CD14-positive monocyte (primary cell): ENCODE measurements around the gene KBTBD13. TPM values are rescaled to one million over a fixed set of nuclear protein-coding genes. Genes with fewer than 3 reads are reported as not detected.

ENCODE experiments used
- DNase-seq, 3 donors: peaks; one replicate each; pipeline ENCODE4 v3.0.0-alpha.2; 2011 to 2022
- H2AFZ ChIP-seq: 2 replicates; pipeline ENCODE4 v1.6.0; 2012; ENCODE audit warnings: mild to moderate bottlenecking, low read depth, low read length, inconsistent platforms; ENCODE audit not compliant: insufficient read depth, poor library complexity, severe bottlenecking
- H3K27ac ChIP-seq, 2 donors: 1 replicate in 1 of 2; 2 replicates in 1 of 2; pipeline ENCODE4 v1.5.1; 2012 to 2013; ENCODE audit warnings: low read length in 2 of 2, control low read depth in 1 of 2, inconsistent platforms in 1 of 2, low read depth in 1 of 2, mild to moderate bottlenecking in 1 of 2
- H3K27me3 ChIP-seq, 2 donors: one replicate each; pipeline versions ENCODE4 v1.6.0 to v1.6.1; 2011 to 2013; ENCODE audit warnings: low read length in 2 of 2; ENCODE audit not compliant: control insufficient read depth in 2 of 2, insufficient read depth in 2 of 2
- H3K36me3 ChIP-seq, 2 donors: replicated peaks in 1 of 2; 1 replicate in 1 of 2; 2 replicates in 1 of 2; pipeline versions ENCODE4 v1.5.1 to v1.6.1; 2012 to 2013; ENCODE audit warnings: low read length in 2 of 2, control low read depth in 1 of 2, inconsistent platforms in 1 of 2, mild to moderate bottlenecking in 1 of 2; ENCODE audit not compliant: insufficient read depth in 2 of 2, control insufficient read depth in 1 of 2
- H3K4me1 ChIP-seq, 2 donors: 1 replicate in 1 of 2; 2 replicates in 1 of 2; pipeline versions ENCODE4 v1.5.1 to v1.6.1; 2012 to 2013; ENCODE audit warnings: low read length in 2 of 2, control low read depth in 1 of 2, inconsistent platforms in 1 of 2, mild to moderate bottlenecking in 1 of 2, moderate library complexity in 1 of 2; ENCODE audit not compliant: insufficient read depth in 2 of 2, control insufficient read depth in 1 of 2
- H3K4me2 ChIP-seq: replicated peaks from 2 replicates; pipeline ENCODE3; 2012; ENCODE audit warnings: low read length, moderate library complexity, mild to moderate bottlenecking; ENCODE audit not compliant: poor library complexity, severe bottlenecking; ENCODE audit errors: extremely low read depth
- H3K4me3 ChIP-seq, 3 experiments: fragments of 200-600 bp in 1 of 3; sonication (generic) in 1 of 3; replicated peaks in 1 of 3; 1 replicate in 2 of 3; 2 replicates in 1 of 3; pipeline ENCODE4 v1.5.1; 2011 to 2013; ENCODE audit warnings: low read length in 3 of 3, mild to moderate bottlenecking in 3 of 3, control low read depth in 2 of 3, low read depth in 2 of 3, inconsistent platforms in 1 of 3, moderate library complexity in 1 of 3
- H3K79me2 ChIP-seq: 2 replicates; pipeline ENCODE4 v1.6.0; 2012; ENCODE audit warnings: mild to moderate bottlenecking, control low read depth, inconsistent platforms, low read length, moderate library complexity; ENCODE audit not compliant: insufficient read depth
- H3K9ac ChIP-seq: 2 replicates; pipeline ENCODE4 v1.6.0; 2017; ENCODE audit warnings: low read length, mild to moderate bottlenecking; ENCODE audit not compliant: insufficient read depth, poor library complexity, severe bottlenecking
- H3K9me3 ChIP-seq, 2 donors: replicated peaks in 1 of 2; 1 replicate in 1 of 2; 2 replicates in 1 of 2; pipeline versions ENCODE4 v1.5.1 to v1.6.1; 2012 to 2013; ENCODE audit warnings: low read length in 2 of 2, control low read depth in 1 of 2; ENCODE audit not compliant: control insufficient read depth in 1 of 2, insufficient read depth in 1 of 2
- H4K20me1 ChIP-seq: 2 replicates; pipeline ENCODE4 v1.6.0; 2012; ENCODE audit warnings: mild to moderate bottlenecking, low read length, control low read depth, moderate library complexity; ENCODE audit not compliant: insufficient read depth
- H3K27ac Mint-ChIP-seq, 7 donors: one replicate each; pipeline ENCODE4 v1.8.0; 2020; ENCODE audit warnings: mild to moderate bottlenecking in 7 of 7, mixed read lengths in 7 of 7, moderate library complexity in 6 of 7, inconsistent platforms in 2 of 7
- H3K27me3 Mint-ChIP-seq, 3 donors: one replicate each; pipeline ENCODE4 v1.8.0; 2021 to 2022; ENCODE audit warnings: low read depth in 3 of 3, mild to moderate bottlenecking in 3 of 3, mixed read lengths in 3 of 3, moderate library complexity in 3 of 3, inconsistent platforms in 1 of 3
- H3K36me3 Mint-ChIP-seq, 2 donors: one replicate each; pipeline ENCODE4 v1.8.0; 2020; ENCODE audit warnings: mixed read lengths in 2 of 2, inconsistent platforms in 1 of 2, mild to moderate bottlenecking in 1 of 2
- H3K4me1 Mint-ChIP-seq: one replicate; pipeline ENCODE4 v1.8.0; 2020; ENCODE audit warnings: mild to moderate bottlenecking, mixed read lengths
- H3K4me3 Mint-ChIP-seq, 2 donors: one replicate each; pipeline ENCODE4 v1.8.0; 2020; ENCODE audit warnings: mild to moderate bottlenecking in 2 of 2, mixed read lengths in 2 of 2, moderate library complexity in 1 of 2
- H3K9me3 Mint-ChIP-seq, 7 donors: one replicate each; pipeline ENCODE4 v1.8.0; 2020 to 2022; ENCODE audit warnings: mixed read lengths in 7 of 7, mild to moderate bottlenecking in 6 of 7, moderate library complexity in 6 of 7, inconsistent platforms in 2 of 7
- CTCF ChIP-seq: fragments of 200-600 bp; IDR thresholded peaks from one replicate; pipeline ENCODE4 v1.8.0; 2022; ENCODE audit warnings: antibody characterized with exemption, mild to moderate bottlenecking
- WGBS: methylation state at CpG from one replicate; pipeline ENCODE4 v1.1.5; 2013; ENCODE audit warnings: missing lambda C conversion rate; ENCODE audit not compliant: insufficient coverage; 5-methylcytosine and 5-hydroxymethylcytosine counted together
- intact Hi-C, 2 donors: fragments of 100-400 bp; cut with micrococcal nuclease; formaldehyde crosslinking; loops; one replicate each; pipeline versions ENCODE4 v1.15.0 to v1.15.1; 2023
- polyA plus RNA-seq, 3 donors: library from polyadenylated mRNA; depleted of rRNA in 1 of 3; unstranded in 2 of 3; stranded (reverse) in 1 of 3; fragments of 300-500 nt in 2 of 3; fragments of >200 nt in 1 of 3; fragmentation: Illumina TruSeq in 2 of 3; gene quantifications; 1 replicate in 2 of 3; 2 replicates in 1 of 3; pipeline ENCODE4 v1.2.3, GENCODE V29; 2012 to 2021

KBTBD13 gene
- polyA plus RNA-seq, 3 donors = not detected

GRCh38 chr15:65051266-65051665 is 25.3 kb upstream of the KBTBD13 start:
- no peak for TF ChIP-seq CTCF
- intact Hi-C loops = loop anchor here in 1 of 2 donors (10.0 kb wide), 1 partner anchor 244 kb away; the partner anchor contains the start of gene RNU5A-1
- peaks cover 16% of the 10 kb centered on the region for H3K4me1 Mint-ChIP-seq
- Histone ChIP-seq H3K9me3 (no peaks in the 10 kb centered on the region), H2AFZ (no peak overlapping the region), H4K20me1 (no peaks in the 10 kb centered on the region), H3K36me3 (no peaks in the 10 kb centered on the region), H3K4me3 (no peak overlapping the region), H3K79me2 (no peaks in the 10 kb centered on the region), H3K9ac (no peak overlapping the region), H3K4me1 (peaks cover 10 to 16% of the 10 kb centered on the region in 2 donors), H3K27ac (no peak overlapping the region), H3K4me2 (no peak overlapping the region), H3K27me3 (no peaks in the 10 kb centered on the region)
- no peak overlapping the region for H3K4me3 Mint-ChIP-seq
- H3K27me3 Mint-ChIP-seq = peaks cover 7 to 17% (median 9%) of the 10 kb centered on the region in 3 donors
- no peak overlapping the region for H3K27ac Mint-ChIP-seq
- 89% methylated on average over 2 of the region's 2 CpGs for WGBS
- no peaks in the 10 kb centered on the region for H3K36me3 Mint-ChIP-seq
- no peak for DNase-seq
- H3K9me3 Mint-ChIP-seq = peaks cover 0 to 3% (median 0%) of the 10 kb centered on the region in 7 donors

- WGBS = 88% methylated on average over 1 of the region's 2 CpGs
- no peak for DNase-seq
- Histone ChIP-seq H3K36me3 (no peaks in the 10 kb centered on the region), H3K4me1 (peaks cover 10 to 16% of the 10 kb centered on the region in 2 donors), H3K4me2 (no peak overlapping the region), H3K27ac (no peak overlapping the region), H3K9me3 (no peaks in the 10 kb centered on the region), H2AFZ (no peak overlapping the region), H3K79me2 (no peaks in the 10 kb centered on the region), H4K20me1 (no peaks in the 10 kb centered on the region), H3K4me3 (no peak overlapping the region), H3K9ac (no peak overlapping the region), H3K27me3 (no peaks in the 10 kb centered on the region)
- Mint-ChIP-seq H3K27ac (no peak overlapping the region), H3K4me3 (no peak overlapping the region), H3K36me3 (no peaks in the 10 kb centered on the region), H3K4me1 (peaks cover 16% of the 10 kb centered on the region), H3K9me3 (peaks cover 0 to 3% (median 0%) of the 10 kb centered on the region in 7 donors), H3K27me3 (peaks cover 7 to 17% (median 7%) of the 10 kb centered on the region in 3 donors)
- no peak for TF ChIP-seq CTCF
- intact Hi-C loops = loop anchor here in 1 of 2 donors (10.0 kb wide), 1 partner anchor 242 kb away; the partner anchor contains the start of gene RNU5A-1
These were observed 23.6 kb upstream of the KBTBD13 start for GRCh38 chr15:65052956-65053355.
